GM12878 (cell line): ENCODE results near the gene TARBP1. TPM values are rescaled to one million over a fixed set of nuclear protein-coding genes. Genes with fewer than 3 reads are reported as not detected.

Experiments used
- ATAC-seq: fragments of 200-7000 bp; cut with Tn5 transposase; 3 replicates; pipeline ENCODE4 v1.9.1; 2020; ENCODE audit warnings: mild to moderate bottlenecking, moderate library complexity
- BruUV-seq: library from RNA; stranded (reverse); fragments of 400-500 nt; replicated peaks from 2 replicates; lab custom pipeline; 2021; lab: Mats Ljungman, UMichigan
- CTCF ChIA-PET: fragments of 300-600 bp; sonication (Branson Sonifier 250); formaldehyde crosslinking; extraction: SDS; loops from one replicate; lab custom pipeline; 2021; ENCODE audit warnings: inconsistent platforms; lab: Yijun Ruan, JAX
- POLR2A ChIA-PET: fragments of 350-600 bp; formaldehyde crosslinking; extraction: SDS; loops from one replicate; lab custom pipeline; 2021; ENCODE audit warnings: inconsistent platforms; lab: Charles Lee
- RAD21 ChIA-PET: fragments of 300-600 bp; sonication (Branson Sonifier 250); formaldehyde crosslinking; loops from one replicate; lab custom pipeline; 2023; ENCODE audit warnings: antibody characterized with exemption; ENCODE audit not compliant: unreplicated experiment; lab: Charles Lee
- SMC1A ChIA-PET: fragments of 300-600 bp; sonication (Branson Sonifier 250); formaldehyde crosslinking; loops from one replicate; lab custom pipeline; 2023; ENCODE audit not compliant: unreplicated experiment, uncharacterized antibody; lab: Charles Lee
- DNase-seq: peaks from one replicate; pipeline ENCODE4 v3.0.0-alpha.2; 2011; ENCODE audit warnings: low read depth, low spot score
- FAIRE-seq: peaks from 3 replicates; lab custom pipeline; 2011; peaks lifted over from hg19 to GRCh38; lab: Jason Lieb, UNC
- H2AFZ ChIP-seq: 2 replicates; pipeline ENCODE4 v1.6.0; 2011; ENCODE audit warnings: low read depth, low read length, control low read depth; ENCODE audit not compliant: control insufficient read depth
- H3K27ac ChIP-seq: 2 replicates; pipeline ENCODE4 v1.5.1; 2011; ENCODE audit warnings: control low read depth; ENCODE audit not compliant: control insufficient read depth, insufficient read depth
- H3K27me3 ChIP-seq, 2 experiments: replicated peaks in 1 of 2; 2 replicates each; pipeline versions ENCODE4 v1.6.0 to v1.6.1; 2011; ENCODE audit warnings: low read length in 1 of 2; ENCODE audit not compliant: control insufficient read depth in 2 of 2, insufficient read depth in 2 of 2
- H3K36me3 ChIP-seq, 2 experiments: 2 replicates each; pipeline ENCODE4 v1.5.1; 2011; ENCODE audit warnings: low read length in 1 of 2; ENCODE audit not compliant: control insufficient read depth in 2 of 2, insufficient read depth in 2 of 2
- H3K4me1 ChIP-seq: 2 replicates; pipeline ENCODE4 v1.6.1; 2011; ENCODE audit warnings: mild to moderate bottlenecking, low read length, moderate library complexity, mixed read lengths; ENCODE audit not compliant: control insufficient read depth, insufficient read depth
- H3K4me2 ChIP-seq: 2 replicates; pipeline ENCODE4 v1.6.0; 2011; ENCODE audit warnings: control low read depth; ENCODE audit not compliant: control insufficient read depth, insufficient read depth
- H3K4me3 ChIP-seq: fragments of 200-600 bp; sonication (generic); 2 replicates; pipeline ENCODE4 v1.5.1; 2016
- H3K79me2 ChIP-seq: 2 replicates; pipeline ENCODE4 v1.6.0; 2011; ENCODE audit warnings: low read length; ENCODE audit not compliant: control insufficient read depth, insufficient read depth
- H3K9ac ChIP-seq: 2 replicates; pipeline ENCODE4 v1.8.0; 2011; ENCODE audit warnings: low read length, control low read depth, mixed read lengths; ENCODE audit not compliant: control insufficient read depth, insufficient read depth
- H3K9me3 ChIP-seq: replicated peaks from 3 replicates; pipeline ENCODE4 v1.5.1; 2011; ENCODE audit warnings: mild to moderate bottlenecking, low read length; ENCODE audit not compliant: control insufficient read depth, insufficient read depth
- H4K20me1 ChIP-seq: 2 replicates; pipeline ENCODE4 v1.6.0; 2011; ENCODE audit not compliant: control insufficient read depth, insufficient read depth
- CHD2 ChIP-seq: IDR thresholded peaks from 2 replicates; pipeline ENCODE4 v1.6.1; 2011; ENCODE audit warnings: low read depth, low read length, improper control_type of control experiment, borderline replicate concordance
- KAT2A ChIP-seq: conservative IDR thresholded peaks from 2 replicates; pipeline ENCODE4 v1.6.1; 2011; ENCODE audit warnings: low read depth, low read length; ENCODE audit not compliant: control insufficient read depth
- LARP7 ChIP-seq: fragments of 450-650 bp; IDR thresholded peaks from 2 replicates; pipeline ENCODE4 v1.6.1; 2017; ENCODE audit warnings: mild to moderate bottlenecking
- MLLT1 ChIP-seq: fragments of 450-650 bp; IDR thresholded peaks from 2 replicates; pipeline ENCODE4 v1.6.1; 2016; ENCODE audit warnings: mild to moderate bottlenecking
- PAX5 ChIP-seq: IDR thresholded peaks from 2 replicates; pipeline ENCODE4 v1.6.1; 2011; ENCODE audit warnings: low read depth, low read length, borderline replicate concordance
- ZNF207 ChIP-seq: fragments of 450-650 bp; IDR thresholded peaks from 2 replicates; pipeline ENCODE4 v1.6.1; 2014; ENCODE audit warnings: antibody characterized with exemption, mild to moderate bottlenecking, borderline replicate concordance
- ZSCAN29 ChIP-seq: fragments of 450-650 bp; IDR thresholded peaks from 2 replicates; pipeline ENCODE4 v1.6.1; 2017; ENCODE audit warnings: mild to moderate bottlenecking, moderate library complexity
- WGBS: methylation state at CpG from one replicate; pipeline ENCODE4 v1.1.6; 2016; ENCODE audit warnings: low lambda C conversion rate; ENCODE audit not compliant: insufficient replicate concordance, insufficient coverage; ENCODE audit errors: missing lambda C conversion rate; 5-methylcytosine and 5-hydroxymethylcytosine counted together
- in situ Hi-C: fragments of 300-500 bp; cut with MboI; formaldehyde crosslinking; loops from 9 replicates; pipeline ENCODE4 v1.14.3; 2018; ENCODE audit warnings: mixed read lengths
- intact Hi-C: fragments of 100-400 bp; cut with micrococcal nuclease; formaldehyde crosslinking; loops from one replicate; pipeline ENCODE4 v1.14.2; 2022; ENCODE audit not compliant: unreplicated experiment
- polyA plus RNA-seq, 11 experiments: library from polyadenylated mRNA; depleted of rRNA in 4 of 11; unstranded in 6 of 11; stranded (reverse) in 5 of 11; fragments of >200 nt; fragmentation: Nextera tagmentation in 4 of 11; fragmentation: Illumina TruSeq in 1 of 11; extraction: Ambion mirVana in 4 of 11; extraction: Trizol in 1 of 11; gene quantifications; 1 replicate in 1 of 11; 2 replicates in 10 of 11; pipeline versions ENCODE4 v1.2.1 to v1.2.3, GENCODE V29; 2011 to 2016; ENCODE audit warnings: inconsistent platforms in 2 of 11, missing spikeins in 2 of 11, low read depth in 1 of 11
- total RNA-seq, 4 experiments: library from RNA; depleted of rRNA in 3 of 4; stranded (reverse); fragments of >200 nt in 3 of 4; fragmentation: Illumina TruSeq in 1 of 4; extraction: Trizol in 1 of 4; gene quantifications; 2 replicates each; pipeline versions ENCODE4 v1.2.1 to v1.2.3, GENCODE V29; 2013 to 2021

TARBP1 gene
- total and polyA plus RNA-seq, 10 of the 15 experiments (the other 5 are each of a cell fraction or from before 2014, with no cell fraction given) = 10.8 to 94.4 (median 35.3) TPM

GRCh38 chr1:234526922-234527321 lies 47.9 kb upstream of the TARBP1 start (continued):
- no peak for TF ChIP-seq PAX5

- peaks cover 24% of the 10 kb centered on the region for H3K4me1 ChIP-seq
Observed at GRCh38 chr1:234525099-234525799, 46.3 kb upstream of the TARBP1 start.

More at GRCh38 chr1:234525099-234525799, 46.3 kb upstream of the TARBP1 start:
- in situ Hi-C loops (no loop called here), intact Hi-C loops (no loop called here)
- ChIA-PET RAD21 (interaction anchor here (1.2 to 2.6 kb wide), 2 partner anchors 13 to 80 kb away, joined by 4 to 8 read pairs; no protein-coding TSS in a partner anchor), CTCF (interaction anchor here (1.5 kb wide), 1 partner anchor 38 kb away, joined by 3 read pairs; no protein-coding TSS in a partner anchor), POLR2A (interaction anchor here (0.6 to 0.7 kb wide), 2 partner anchors 175 to 880 kb away, joined by 3 to 4 read pairs; no protein-coding TSS in a partner anchor)
- ATAC-seq (no peak), FAIRE-seq (no peak), DNase-seq (no peak)
- Histone ChIP-seq H3K79me2 (no peaks in the 10 kb centered on the region), H3K9me3 (no peaks in the 10 kb centered on the region), H3K4me3 (no peak overlapping the region), H4K20me1 (no peaks in the 10 kb centered on the region)
- 39% methylated on average over 5 of the region's 5 CpGs for WGBS
- BruUV-seq = no TSS peak
- TF ChIP-seq CHD2 = no peak
- TF ChIP-seq ZNF207 = no peak
- TF ChIP-seq MLLT1 = no peak
- no peak for TF ChIP-seq ZSCAN29
- TF ChIP-seq KAT2A = no peak
- TF ChIP-seq LARP7 = no peak
- TF ChIP-seq, all 136 proteins: peak for 0
- Histone ChIP-seq H3K27ac (no peak overlapping the region), H3K27me3 (no peaks in the 10 kb centered on the region; a peak in 1 of 4 replicates), H3K9ac (no peak overlapping the region), H2AFZ (no peak overlapping the region), H3K4me2 (no peak overlapping the region), H3K36me3 (no peaks in the 10 kb centered on the region)
- SMC1A ChIA-PET = interaction anchor here (0.8 to 1.0 kb wide), 3 partner anchors 22 to 438 kb away, joined by 3 to 5 read pairs (median 4); no protein-coding TSS in a partner anchor
